ENCODE measurements around the gene TBC1D12.

Gene TBC1D12

DNA sequence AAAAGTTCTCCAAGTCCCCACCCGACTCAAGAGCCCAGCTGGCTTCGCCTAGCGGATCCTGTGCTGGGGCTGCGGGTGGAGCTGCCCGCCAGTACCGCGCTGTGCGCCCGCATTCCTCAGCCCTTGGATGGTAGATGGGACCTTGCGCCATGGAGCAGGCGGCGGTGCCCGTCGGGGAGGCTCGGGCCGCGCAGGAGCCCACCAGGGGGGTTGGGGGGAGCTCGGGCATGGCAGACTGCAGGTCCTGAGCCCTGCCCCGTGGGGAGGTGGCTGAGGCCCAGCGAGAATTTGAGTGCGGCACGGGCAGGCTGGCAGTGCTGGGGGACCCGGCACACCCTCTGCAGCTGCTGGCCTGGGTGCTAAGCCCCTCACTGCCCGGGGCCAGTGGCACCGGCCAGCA is 57.0 kb downstream of the TBC1D12 start:
- no peak overlapping the region for H2BK15ac ChIP-seq (replicated peaks; ENCODE audit: low read depth)
- H3K36me3 ChIP-seq (ENCODE audit: control insufficient read depth, insufficient read depth, low read length) = no peaks in the 10 kb centered on the region
- no peak overlapping the region for H3K4me3 ChIP-seq (ENCODE audit: low read length)
- H3K4me1 ChIP-seq (ENCODE audit: control insufficient read depth, low read depth, low read length) = no peaks in the 10 kb centered on the region
- H2AK5ac ChIP-seq (ENCODE audit: low read length) = no peak overlapping the region
- no peak overlapping the region for H2BK5ac ChIP-seq (ENCODE audit: low read length)
- no peak overlapping the region for H3K4ac ChIP-seq (ENCODE audit: low read depth, low read length)
- no peak overlapping the region for H3K56ac ChIP-seq (ENCODE audit: low read length)
- no peak overlapping the region for H3K9ac ChIP-seq (ENCODE audit: low read length)
- H3K18ac ChIP-seq (ENCODE audit: low read length) = no peak overlapping the region
- no peaks in the 10 kb centered on the region for H3K79me1 ChIP-seq (ENCODE audit: low read length)
- no peak for DNase-seq
- no peak overlapping the region for H4K5ac ChIP-seq (ENCODE audit: low read length)
- no CpG with 5 or more reads among the region's 25 CpGs for WGBS (ENCODE audit: extremely low coverage, insufficient coverage, low lambda C conversion rate)
- no peaks in the 10 kb centered on the region for H3K79me2 ChIP-seq (ENCODE audit: control insufficient read depth, insufficient read depth, low read length)
- no peak overlapping the region for H2BK120ac ChIP-seq (ENCODE audit: low read depth, low read length)
- no peak overlapping the region for H3K4me2 ChIP-seq (ENCODE audit: low read length)
- no peaks in the 10 kb centered on the region for H3K27me3 ChIP-seq (ENCODE audit: insufficient read depth, low read length, poor library complexity)
- no peak overlapping the region for H3K23ac ChIP-seq (ENCODE audit: low read length)
- H4K8ac ChIP-seq (ENCODE audit: low read depth, low read length) = no peak overlapping the region
- no peak overlapping the region for H3K27ac ChIP-seq (ENCODE audit: low read depth, low read length)

DNA sequence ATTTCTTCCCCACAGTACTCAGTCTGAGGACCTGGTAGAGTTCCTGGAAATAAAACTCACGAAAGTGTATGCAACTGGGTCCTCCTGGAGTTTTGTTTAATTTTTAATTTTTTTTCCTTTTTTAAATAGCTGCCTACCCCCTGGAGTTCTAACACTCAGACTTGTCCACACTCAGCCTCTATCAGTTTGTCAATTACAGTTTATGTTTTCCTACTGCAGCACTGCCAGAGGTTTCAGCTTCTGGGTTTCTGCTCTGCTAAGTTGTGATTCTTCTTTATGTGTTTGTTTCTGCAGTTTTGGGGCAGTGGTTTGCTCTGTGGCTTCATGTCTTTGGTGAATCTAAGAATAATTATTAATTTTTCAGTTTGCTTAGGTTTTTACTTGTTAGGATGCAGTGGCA is 59.2 kb downstream of the TBC1D12 start:
- Histone ChIP-seq H3K4me3 (ENCODE audit: low read length) (no peak overlapping the region), H3K4ac (ENCODE audit: low read depth, low read length) (no peak overlapping the region), H3K9ac (ENCODE audit: low read length) (no peak overlapping the region), H3K56ac (ENCODE audit: low read length) (no peak overlapping the region), H2BK120ac (ENCODE audit: low read depth, low read length) (no peak overlapping the region), H2BK15ac (replicated peaks; ENCODE audit: low read depth) (no peak overlapping the region), H3K4me2 (ENCODE audit: low read length) (no peak overlapping the region), H3K27me3 (ENCODE audit: insufficient read depth, low read length, poor library complexity) (no peaks in the 10 kb centered on the region), H3K18ac (ENCODE audit: low read length) (no peak overlapping the region), H2BK5ac (ENCODE audit: low read length) (no peak overlapping the region), H3K4me1 (ENCODE audit: control insufficient read depth, low read depth, low read length) (no peaks in the 10 kb centered on the region), H4K5ac (ENCODE audit: low read length) (no peak overlapping the region), H3K27ac (ENCODE audit: low read depth, low read length) (no peak overlapping the region), H2AK5ac (ENCODE audit: low read length) (no peak overlapping the region), H4K8ac (ENCODE audit: low read depth, low read length) (no peak overlapping the region), H3K79me1 (ENCODE audit: low read length) (no peaks in the 10 kb centered on the region), H3K36me3 (ENCODE audit: control insufficient read depth, insufficient read depth, low read length) (no peaks in the 10 kb centered on the region), H3K79me2 (ENCODE audit: control insufficient read depth, insufficient read depth, low read length) (no peaks in the 10 kb centered on the region), H3K23ac (ENCODE audit: low read length) (no peak overlapping the region)
- no peak for DNase-seq
- no CpG with 5 or more reads among the region's 1 CpG for WGBS (ENCODE audit: extremely low coverage, insufficient coverage, low lambda C conversion rate)

DNA sequence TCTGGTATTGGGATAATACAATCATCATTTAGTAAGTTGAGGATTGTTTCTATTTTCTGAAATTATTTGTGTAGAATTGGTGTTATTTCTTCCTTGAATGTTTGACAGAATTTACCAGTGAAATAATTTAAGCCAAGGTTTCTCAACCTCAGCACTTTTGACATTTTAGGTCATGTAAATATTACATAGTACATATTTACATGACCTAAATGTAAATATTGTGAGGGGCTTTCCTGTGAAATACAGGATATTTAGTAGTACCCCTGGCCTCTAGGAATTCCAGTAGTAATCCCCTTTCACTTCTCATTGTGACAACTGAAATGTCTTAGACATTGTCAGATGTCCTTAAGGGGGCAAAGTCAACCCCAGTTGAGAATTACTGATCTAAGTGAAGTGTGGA is 59.8 kb downstream of the TBC1D12 start:
- no peak overlapping the region for H3K23ac ChIP-seq (ENCODE audit: low read length)
- no peaks in the 10 kb centered on the region for H3K4me1 ChIP-seq (ENCODE audit: control insufficient read depth, low read depth, low read length)
- no peak overlapping the region for H4K8ac ChIP-seq (ENCODE audit: low read depth, low read length)
- H2AK5ac ChIP-seq (ENCODE audit: low read length) = no peak overlapping the region
- H3K79me2 ChIP-seq (ENCODE audit: control insufficient read depth, insufficient read depth, low read length) = no peaks in the 10 kb centered on the region
- H2BK5ac ChIP-seq (ENCODE audit: low read length) = no peak overlapping the region
- no peak overlapping the region for H3K56ac ChIP-seq (ENCODE audit: low read length)
- DNase-seq = no peak
- H3K4me3 ChIP-seq (ENCODE audit: low read length) = no peak overlapping the region
- H3K4me2 ChIP-seq (ENCODE audit: low read length) = no peak overlapping the region
- H3K18ac ChIP-seq (ENCODE audit: low read length) = no peak overlapping the region
- no peak overlapping the region for H4K5ac ChIP-seq (ENCODE audit: low read length)
- H3K36me3 ChIP-seq (ENCODE audit: control insufficient read depth, insufficient read depth, low read length) = no peaks in the 10 kb centered on the region
- H2BK120ac ChIP-seq (ENCODE audit: low read depth, low read length) = no peak overlapping the region
- no peak overlapping the region for H3K4ac ChIP-seq (ENCODE audit: low read depth, low read length)
- no peak overlapping the region for H2BK15ac ChIP-seq (replicated peaks; ENCODE audit: low read depth)
- H3K9ac ChIP-seq (ENCODE audit: low read length) = no peak overlapping the region
- H3K27me3 ChIP-seq (ENCODE audit: insufficient read depth, low read length, poor library complexity) = no peaks in the 10 kb centered on the region
- H3K79me1 ChIP-seq (ENCODE audit: low read length) = no peaks in the 10 kb centered on the region
- no peak overlapping the region for H3K27ac ChIP-seq (ENCODE audit: low read depth, low read length)

DNA sequence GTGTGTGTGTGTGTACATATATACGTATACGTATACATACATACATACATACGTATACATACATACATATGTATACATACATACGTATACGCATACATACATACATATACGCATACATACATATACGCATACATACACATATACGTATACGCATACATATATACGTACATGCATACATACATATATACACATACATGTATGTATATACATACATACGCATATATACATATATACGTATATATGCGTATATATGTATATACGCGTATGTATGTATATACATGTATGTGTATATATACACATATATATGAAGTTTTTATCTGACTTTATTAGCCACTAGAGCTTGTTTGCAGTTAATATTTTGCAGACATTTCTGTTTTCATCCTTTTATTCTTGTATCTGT is 63.3 kb downstream of the TBC1D12 start:
- no peak overlapping the region for H3K56ac ChIP-seq (ENCODE audit: low read length)
- no peaks in the 10 kb centered on the region for H3K79me2 ChIP-seq (ENCODE audit: control insufficient read depth, insufficient read depth, low read length)
- no peak overlapping the region for H3K4ac ChIP-seq (ENCODE audit: low read depth, low read length)
- no peak overlapping the region for H3K4me3 ChIP-seq (ENCODE audit: low read length)
- no peaks in the 10 kb centered on the region for H3K27me3 ChIP-seq (ENCODE audit: insufficient read depth, low read length, poor library complexity)
- no peak overlapping the region for H3K18ac ChIP-seq (ENCODE audit: low read length)
- H2BK120ac ChIP-seq (ENCODE audit: low read depth, low read length) = no peak overlapping the region
- no peaks in the 10 kb centered on the region for H3K36me3 ChIP-seq (ENCODE audit: control insufficient read depth, insufficient read depth, low read length)
- DNase-seq = no peak
- no peak overlapping the region for H3K23ac ChIP-seq (ENCODE audit: low read length)
- no peak overlapping the region for H4K8ac ChIP-seq (ENCODE audit: low read depth, low read length)
- H3K9ac ChIP-seq (ENCODE audit: low read length) = no peak overlapping the region
- WGBS (ENCODE audit: extremely low coverage, insufficient coverage, low lambda C conversion rate) = no CpG with 5 or more reads among the region's 15 CpGs
- H4K5ac ChIP-seq (ENCODE audit: low read length) = no peak overlapping the region
- H3K4me2 ChIP-seq (ENCODE audit: low read length) = no peak overlapping the region
- no peak overlapping the region for H2BK5ac ChIP-seq (ENCODE audit: low read length)
- H2BK15ac ChIP-seq (replicated peaks; ENCODE audit: low read depth) = no peak overlapping the region
- H2AK5ac ChIP-seq (ENCODE audit: low read length) = no peak overlapping the region
- H3K27ac ChIP-seq (ENCODE audit: low read depth, low read length) = no peak overlapping the region
- no peaks in the 10 kb centered on the region for H3K79me1 ChIP-seq (ENCODE audit: low read length)
- H3K4me1 ChIP-seq (ENCODE audit: control insufficient read depth, low read depth, low read length) = no peaks in the 10 kb centered on the region

DNA sequence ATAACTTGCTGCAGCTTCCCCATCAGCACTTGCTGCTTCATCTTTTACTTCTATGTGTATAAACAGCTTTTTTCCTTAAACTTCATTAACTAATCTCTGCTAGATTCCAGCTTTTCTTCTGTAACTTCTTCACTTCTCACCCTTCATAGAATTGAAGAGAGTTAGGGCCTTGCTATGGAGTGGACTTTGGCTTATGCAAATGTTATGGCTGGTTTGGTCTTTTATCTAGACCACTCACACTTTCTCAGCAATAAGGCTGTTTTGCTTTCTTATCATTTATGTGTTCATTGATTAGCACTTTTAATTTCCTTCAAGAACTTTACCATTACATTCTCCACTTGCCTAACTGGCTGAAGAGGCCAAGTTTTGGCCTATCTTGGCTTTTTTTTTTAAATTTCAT is 79.1 kb downstream of the TBC1D12 start:
- H2BK15ac ChIP-seq (replicated peaks; ENCODE audit: low read depth) = no peak overlapping the region
- no peak overlapping the region for H3K4me2 ChIP-seq (ENCODE audit: low read length)
- DNase-seq = no peak
- H3K27me3 ChIP-seq (ENCODE audit: insufficient read depth, low read length, poor library complexity) = no peaks in the 10 kb centered on the region
- H3K23ac ChIP-seq (ENCODE audit: low read length) = no peak overlapping the region
- H3K79me2 ChIP-seq (ENCODE audit: control insufficient read depth, insufficient read depth, low read length) = no peaks in the 10 kb centered on the region
- H3K79me1 ChIP-seq (ENCODE audit: low read length) = no peaks in the 10 kb centered on the region
- no peak overlapping the region for H3K27ac ChIP-seq (ENCODE audit: low read depth, low read length)
- H3K4ac ChIP-seq (ENCODE audit: low read depth, low read length) = no peak overlapping the region
- no peak overlapping the region for H3K18ac ChIP-seq (ENCODE audit: low read length)
- no peak overlapping the region for H2BK5ac ChIP-seq (ENCODE audit: low read length)
- H3K36me3 ChIP-seq (ENCODE audit: control insufficient read depth, insufficient read depth, low read length) = no peaks in the 10 kb centered on the region
- H2BK120ac ChIP-seq (ENCODE audit: low read depth, low read length) = no peak overlapping the region
- H3K56ac ChIP-seq (ENCODE audit: low read length) = no peak overlapping the region
- H3K9ac ChIP-seq (ENCODE audit: low read length) = no peak overlapping the region
- no peak overlapping the region for H3K4me3 ChIP-seq (ENCODE audit: low read length)
- no peaks in the 10 kb centered on the region for H3K4me1 ChIP-seq (ENCODE audit: control insufficient read depth, low read depth, low read length)
- no peak overlapping the region for H2AK5ac ChIP-seq (ENCODE audit: low read length)
- H4K8ac ChIP-seq (ENCODE audit: low read depth, low read length) = no peak overlapping the region
- no peak overlapping the region for H4K5ac ChIP-seq (ENCODE audit: low read length)

DNA sequence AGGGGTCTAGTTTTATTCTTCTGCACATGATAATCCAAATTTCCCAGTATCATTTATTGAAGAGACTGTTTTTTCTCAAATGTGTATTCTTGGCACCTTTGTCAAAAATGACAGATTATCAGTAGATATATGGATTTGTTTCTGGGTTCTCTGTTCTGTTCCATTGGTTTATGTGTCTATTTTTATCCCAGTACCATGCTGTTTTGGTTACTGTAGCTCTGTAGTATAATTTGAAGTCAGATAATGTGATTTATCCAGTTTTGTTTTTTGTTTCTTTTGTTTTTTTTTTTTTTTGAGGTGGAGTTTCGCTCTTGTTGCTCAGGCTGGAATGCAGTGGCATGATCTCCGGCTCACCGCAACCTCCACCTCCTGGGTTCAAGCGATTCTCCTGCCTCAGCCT is 81.6 kb downstream of the TBC1D12 start:
- H4K5ac ChIP-seq (ENCODE audit: low read length) = no peak overlapping the region
- H3K4me1 ChIP-seq (ENCODE audit: control insufficient read depth, low read depth, low read length) = no peaks in the 10 kb centered on the region
- no peaks in the 10 kb centered on the region for H3K79me1 ChIP-seq (ENCODE audit: low read length)
- H2BK5ac ChIP-seq (ENCODE audit: low read length) = no peak overlapping the region
- H3K36me3 ChIP-seq (ENCODE audit: control insufficient read depth, insufficient read depth, low read length) = no peaks in the 10 kb centered on the region
- DNase-seq = no peak
- no peak overlapping the region for H2BK15ac ChIP-seq (replicated peaks; ENCODE audit: low read depth)
- no peak overlapping the region for H3K4me2 ChIP-seq (ENCODE audit: low read length)
- no peak overlapping the region for H4K8ac ChIP-seq (ENCODE audit: low read depth, low read length)
- no peak overlapping the region for H3K23ac ChIP-seq (ENCODE audit: low read length)
- H3K4me3 ChIP-seq (ENCODE audit: low read length) = no peak overlapping the region
- H3K27ac ChIP-seq (ENCODE audit: low read depth, low read length) = no peak overlapping the region
- no peak overlapping the region for H2BK120ac ChIP-seq (ENCODE audit: low read depth, low read length)
- no peaks in the 10 kb centered on the region for H3K27me3 ChIP-seq (ENCODE audit: insufficient read depth, low read length, poor library complexity)
- no peak overlapping the region for H2AK5ac ChIP-seq (ENCODE audit: low read length)
- no peak overlapping the region for H3K56ac ChIP-seq (ENCODE audit: low read length)
- WGBS (ENCODE audit: extremely low coverage, insufficient coverage, low lambda C conversion rate) = no CpG with 5 or more reads among the region's 4 CpGs
- no peak overlapping the region for H3K18ac ChIP-seq (ENCODE audit: low read length)
- H3K4ac ChIP-seq (ENCODE audit: low read depth, low read length) = no peak overlapping the region
- no peaks in the 10 kb centered on the region for H3K79me2 ChIP-seq (ENCODE audit: control insufficient read depth, insufficient read depth, low read length)
- no peak overlapping the region for H3K9ac ChIP-seq (ENCODE audit: low read length)
